Ishikawa (cell line): ENCODE data around the gene ZBTB7C.

Experiments used
- CEBPB ChIP-seq: IDR thresholded peaks from 2 replicates; pipeline ENCODE4 v1.6.1; 2012
- CREB1 ChIP-seq: IDR thresholded peaks from 2 replicates; pipeline ENCODE4 v1.6.1; 2012; ENCODE audit warnings: low read depth
- EP300 ChIP-seq: IDR thresholded peaks from 2 replicates; pipeline ENCODE4 v1.6.1; 2012; ENCODE audit warnings: borderline replicate concordance
- FOXM1 ChIP-seq: IDR thresholded peaks from 2 replicates; pipeline ENCODE4 v1.6.1; 2012; ENCODE audit warnings: low read depth, borderline replicate concordance
- MAX ChIP-seq: IDR thresholded peaks from 2 replicates; pipeline ENCODE4 v1.6.1; 2012
- TAF1 ChIP-seq: IDR thresholded peaks from 2 replicates; pipeline ENCODE4 v1.6.1; 2012; ENCODE audit warnings: low read depth, mild to moderate bottlenecking
- TEAD4 ChIP-seq: IDR thresholded peaks from 2 replicates; pipeline ENCODE4 v1.6.1; 2012
- USF1 ChIP-seq: IDR thresholded peaks from 2 replicates; pipeline ENCODE4 v1.6.1; 2012

GRCh38 chr18:48122816-48123215 lies 286.4 kb downstream of the ZBTB7C start:
- TF ChIP-seq CEBPB (no peak), CREB1 (no peak), MAX (no peak), TAF1 (no peak), USF1 (no peak), EP300 (no peak), FOXM1 (no peak), TEAD4 (no peak)
